ENCODE measurements around the gene B4GALT5.

B4GALT5 gene

GRCh38 chr20:49603209-49603627 is 110.5 kb downstream of the B4GALT5 start:
- peak; percentile 30 for DNase-seq (ENCODE audit: low spot score)

DNA sequence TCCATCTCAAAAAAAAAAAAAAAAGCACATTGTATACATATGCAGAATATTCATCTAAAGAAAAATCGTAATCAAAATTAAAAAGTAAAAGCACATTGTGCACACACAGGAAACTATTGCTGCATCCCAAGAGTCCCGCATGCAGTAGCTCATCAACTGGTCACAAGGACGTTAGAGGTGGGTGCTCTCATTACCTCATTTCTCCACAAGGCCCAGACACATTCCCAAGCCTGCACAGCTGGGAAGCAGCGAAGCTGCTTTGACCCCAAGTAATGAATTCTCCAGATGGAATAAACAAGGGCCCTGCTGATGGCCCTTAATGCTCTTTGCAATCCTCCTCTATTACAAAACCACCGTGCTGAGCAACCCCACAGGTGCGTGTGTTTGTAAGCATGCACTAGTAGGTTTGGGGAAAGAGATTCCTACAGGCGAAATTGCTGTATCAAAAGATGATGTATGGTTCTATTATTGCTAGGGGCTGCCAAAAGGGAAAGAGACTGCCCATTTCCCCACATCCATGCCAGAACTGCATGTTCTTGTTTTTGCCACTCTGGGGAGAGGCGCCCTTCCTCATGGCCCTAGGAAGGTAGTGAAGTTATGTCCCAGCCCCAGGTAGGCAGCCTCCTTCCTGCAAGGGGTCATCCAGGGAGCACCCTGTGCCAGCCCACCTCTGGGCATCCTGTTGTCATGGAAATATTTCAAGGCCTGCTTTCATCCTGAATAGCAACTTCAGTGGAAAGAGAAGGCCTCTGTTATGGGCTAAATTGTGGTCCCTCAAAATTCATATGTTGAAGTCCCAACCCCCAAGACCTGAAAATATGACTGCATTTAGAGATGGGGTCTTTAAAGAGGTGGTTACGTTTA is 111.1 kb downstream of the B4GALT5 start:
- no peak for DNase-seq (ENCODE audit: low spot score)

GRCh38 chr20:49601153-49601924 is 112.3 kb downstream of the B4GALT5 start:
- no peak for DNase-seq (ENCODE audit: low spot score)

- no peak for DNase-seq (ENCODE audit: low spot score)
Observed at GRCh38 chr20:49599746-49600113, 113.9 kb downstream of the B4GALT5 start.

DNA sequence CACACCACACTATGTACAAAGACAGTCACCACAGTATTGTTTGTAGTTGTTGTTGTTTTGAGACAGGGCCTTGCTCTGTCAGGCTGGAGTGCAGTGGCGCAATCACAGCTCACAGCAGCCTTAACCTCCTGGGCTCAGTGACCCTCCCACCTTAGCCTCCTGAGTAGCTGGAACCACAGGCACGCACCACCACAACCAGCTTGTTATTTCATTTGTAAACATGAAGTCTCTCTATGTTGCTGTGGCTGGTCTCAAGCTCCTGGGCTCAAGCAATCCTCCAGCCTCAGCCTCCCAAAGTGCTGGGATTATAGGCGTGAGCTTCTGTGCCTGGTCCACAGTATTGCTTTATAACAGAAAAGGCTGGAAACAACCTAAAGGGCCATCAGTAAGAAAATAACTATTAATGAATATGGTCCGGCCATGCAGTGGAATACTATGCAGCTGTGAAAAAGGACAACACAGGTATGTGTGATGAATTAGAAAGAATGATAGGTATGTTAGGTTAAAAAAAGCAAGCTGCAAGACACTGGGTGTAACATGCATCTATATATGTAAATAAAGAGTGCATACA is 115.8 kb downstream of the B4GALT5 start:
- DNase-seq (ENCODE audit: low spot score) = no peak

GRCh38 chr20:49595811-49596561 is 117.7 kb downstream of the B4GALT5 start:
- peak; percentile 48 for DNase-seq (ENCODE audit: low spot score)

GRCh38 chr20:49595346-49595745 is 118.3 kb downstream of the B4GALT5 start:
- no peak for DNase-seq (ENCODE audit: low spot score)

DNA sequence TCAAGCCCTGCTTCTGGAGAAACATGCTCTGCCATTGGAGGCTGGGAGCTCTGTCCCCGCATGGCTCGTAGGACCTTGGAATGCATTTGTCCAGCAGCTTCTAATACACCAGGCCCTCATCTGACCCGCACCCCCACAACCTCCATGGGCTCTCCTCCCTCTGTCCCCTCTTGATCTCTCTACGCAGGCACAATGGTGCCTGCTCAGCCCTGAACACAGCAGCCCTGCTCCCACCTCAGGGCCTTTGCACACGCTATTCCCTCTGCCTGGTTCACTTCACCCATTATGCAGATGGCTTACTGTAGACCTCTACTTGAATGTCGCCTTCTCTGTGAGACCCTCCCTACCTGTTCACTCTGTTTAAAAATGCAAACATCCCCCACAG is 118.8 kb downstream of the B4GALT5 start:
- DNase-seq (ENCODE audit: low spot score) = no peak

DNA sequence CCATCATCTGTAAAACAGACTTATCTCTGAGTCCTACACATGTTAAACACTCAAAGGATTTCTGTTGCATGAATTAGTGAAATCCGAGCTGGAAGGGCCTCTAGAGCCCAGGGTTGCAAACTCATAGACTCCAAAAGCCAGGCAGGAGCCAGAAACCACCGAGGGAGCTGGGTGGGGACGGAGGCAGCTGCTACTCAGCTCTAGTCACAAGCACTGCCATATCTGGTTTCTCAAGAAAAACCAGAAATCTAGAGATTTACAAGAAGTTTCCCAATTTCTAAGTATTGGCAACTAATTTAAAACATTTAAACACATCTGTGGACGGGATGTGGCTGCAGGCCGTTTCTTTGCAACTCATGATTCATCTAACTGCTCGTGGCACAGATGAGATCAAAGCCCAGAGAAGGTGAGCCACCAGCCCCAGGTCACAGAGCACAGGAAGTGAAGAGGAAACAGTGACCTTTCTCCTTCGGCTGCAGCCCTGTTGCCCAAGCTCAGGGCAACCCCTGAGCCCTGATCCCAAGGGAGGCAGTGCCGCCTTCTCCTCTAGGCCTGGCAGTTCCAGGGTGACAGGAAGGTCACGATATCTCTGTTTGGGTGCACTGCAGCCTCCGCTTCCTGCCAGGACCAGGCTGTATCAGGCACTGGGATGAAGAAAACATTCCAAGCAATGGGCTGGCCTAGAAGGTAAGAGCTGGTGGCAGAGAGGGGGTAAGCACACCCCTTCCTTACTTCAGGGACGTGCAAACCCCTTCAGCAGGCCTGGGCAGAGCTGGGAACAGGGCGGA is 119.3 kb downstream of the B4GALT5 start:
- DNase-seq (ENCODE audit: low spot score) = no peak

DNA sequence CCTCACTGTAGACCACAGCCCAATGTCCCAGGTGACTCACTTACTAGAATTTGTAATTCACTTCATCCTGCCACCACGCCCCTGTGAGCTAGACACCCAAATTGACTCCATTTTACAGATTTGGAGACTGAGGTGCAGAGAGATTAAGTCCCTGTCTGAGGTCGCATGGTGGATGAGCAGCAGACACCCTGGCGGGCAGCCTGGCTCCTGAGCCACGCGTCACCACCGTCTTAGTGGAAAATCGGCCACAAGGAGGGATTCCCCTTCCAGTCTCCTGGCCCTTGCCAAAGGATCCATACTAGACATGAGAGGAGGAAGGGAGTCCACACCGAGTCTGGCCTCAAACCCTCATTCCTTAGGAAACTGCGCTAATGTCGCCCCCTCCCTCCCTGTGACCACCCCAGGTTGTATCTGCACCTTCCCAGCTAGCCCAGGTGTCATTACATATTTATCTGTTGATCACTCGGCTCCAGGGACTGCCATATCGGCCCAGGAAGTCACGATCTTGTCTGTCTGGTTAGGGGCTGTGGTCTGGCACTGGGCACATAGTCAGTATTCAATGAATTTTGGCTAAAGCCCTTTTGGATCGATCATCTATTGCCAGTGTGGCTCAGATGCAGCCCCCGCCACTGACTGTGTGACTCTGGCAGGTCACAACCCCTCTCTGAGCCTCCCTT is 120.1 kb downstream of the B4GALT5 start:
- no peak for DNase-seq (ENCODE audit: low spot score)

GRCh38 chr20:49592120-49592519 is 121.6 kb downstream of the B4GALT5 start:
- DNase-seq (ENCODE audit: low spot score) = no peak

- DNase-seq (ENCODE audit: low spot score) = no peak
Observed at GRCh38 chr20:49591217-49591865, 122.3 kb downstream of the B4GALT5 start.

DNA sequence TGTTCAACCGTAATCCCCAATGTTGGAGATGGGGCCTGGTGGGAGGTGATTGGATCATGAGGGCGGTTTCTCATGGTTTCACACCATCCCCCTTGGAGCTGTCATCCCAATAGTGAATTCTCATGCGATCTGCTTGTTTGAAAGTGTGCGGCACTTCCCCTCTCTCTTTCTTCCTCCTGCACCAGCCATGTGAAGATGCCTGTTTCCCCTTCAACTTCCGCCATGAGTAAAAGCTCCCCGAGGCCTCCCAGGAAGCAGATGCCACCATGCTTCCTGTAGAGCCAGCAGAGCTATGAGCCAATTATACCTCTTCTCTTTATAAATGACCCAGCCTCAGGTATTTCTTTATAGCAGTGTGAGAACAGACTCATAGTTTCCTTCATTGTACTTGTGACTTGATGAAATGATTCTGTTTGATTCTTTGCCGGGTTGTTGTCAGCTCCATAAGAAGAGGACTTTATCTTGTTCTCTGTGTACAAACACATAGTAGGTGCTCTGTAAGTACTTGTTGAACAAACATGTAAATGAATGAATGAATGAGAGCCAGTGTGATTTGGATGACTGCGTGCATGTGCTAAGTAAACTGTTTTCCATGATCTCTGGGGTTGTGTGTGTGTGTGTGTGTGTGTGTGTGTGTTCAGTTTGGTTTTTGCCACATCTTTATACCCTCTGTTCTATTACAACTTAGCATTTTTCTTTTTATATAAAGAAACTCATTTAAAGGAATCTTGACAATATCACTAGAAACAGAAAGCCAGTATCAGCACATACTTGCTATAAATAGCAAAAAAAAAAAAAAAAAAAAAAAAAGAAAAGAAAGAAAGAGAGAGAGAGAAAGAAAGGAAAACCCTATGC is 123.3 kb downstream of the B4GALT5 start:
- DNase-seq (ENCODE audit: low spot score) = no peak

GRCh38 chr20:49589747-49590146 is 123.9 kb downstream of the B4GALT5 start:
- no peak for DNase-seq (ENCODE audit: low spot score)

DNA sequence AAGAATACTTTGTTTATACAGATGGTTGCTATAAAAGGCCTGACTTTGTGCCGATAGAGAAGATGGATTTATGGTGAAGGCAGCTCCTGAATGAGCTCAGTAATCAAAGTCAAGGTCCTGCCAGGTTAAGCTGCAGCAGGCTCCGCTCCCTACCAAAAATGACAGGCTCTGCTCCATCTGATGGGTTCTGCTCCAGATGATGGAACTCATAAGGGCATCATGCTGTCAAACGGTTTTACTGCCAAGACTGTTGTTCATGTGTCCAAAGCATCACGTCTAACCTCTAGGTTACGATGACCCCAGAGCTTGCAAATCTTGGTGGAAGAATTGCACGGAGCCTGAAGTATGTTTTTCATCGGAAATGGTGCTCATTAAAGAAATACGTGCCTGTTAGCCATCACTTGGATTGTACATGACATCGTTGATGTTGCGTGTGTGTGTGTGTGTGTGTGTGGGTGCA is 126.5 kb downstream of the B4GALT5 start:
- DNase-seq (ENCODE audit: low spot score) = no peak

DNA sequence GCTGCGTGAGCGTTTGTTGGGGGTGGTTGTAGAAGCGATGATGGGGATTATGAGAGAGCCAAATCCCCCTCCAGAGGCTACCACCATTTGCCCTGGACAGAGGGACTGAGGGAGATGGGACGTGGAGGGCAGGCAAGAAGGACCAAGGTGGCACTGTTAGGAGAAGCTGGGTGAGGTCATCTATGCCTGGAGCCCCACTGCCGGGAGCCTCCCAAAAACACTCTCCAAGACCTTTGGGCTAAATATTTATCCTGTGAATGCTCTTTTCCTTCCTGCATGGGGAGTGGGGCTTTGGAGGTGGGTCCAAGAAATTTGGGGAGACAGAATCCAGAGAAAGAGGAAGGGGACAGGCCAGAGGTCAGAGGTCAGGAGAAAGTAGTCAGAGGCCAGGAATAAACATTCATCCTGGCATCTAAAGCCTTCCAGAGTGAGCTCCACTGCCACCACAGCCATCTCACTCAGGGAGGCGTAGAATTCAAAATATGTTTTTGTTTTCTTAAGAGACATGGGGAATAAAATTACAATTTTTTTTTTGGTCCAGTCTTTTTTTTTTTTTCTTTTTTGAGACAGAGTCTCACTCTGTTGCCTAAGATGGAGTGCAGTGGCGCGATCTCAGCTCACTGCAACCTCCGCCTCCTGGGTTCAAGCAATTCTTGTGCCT is 128.0 kb downstream of the B4GALT5 start:
- no peak for DNase-seq (ENCODE audit: low spot score)

- no peak for DNase-seq (ENCODE audit: low spot score)
Observed at GRCh38 chr20:49584418-49585382, 129.0 kb downstream of the B4GALT5 start.

All from RKO (cell line).